Activated T-cell treated with anti-CD3 and anti-CD28 coated beads, Interleukin-2, amount 50 U/mL, for 1 hour (primary cell): ENCODE results near the gene PTGS2.
"Not testable (repeated sequence)": the region's sequence is repeated elsewhere in the genome, so short reads cannot be mapped to it uniquely, and the experiment has no call there.

ENCODE experiments used
- DNase-seq: peaks from one replicate; pipeline ENCODE4 v3.0.0-alpha.2; 2020

Gene PTGS2

DNA sequence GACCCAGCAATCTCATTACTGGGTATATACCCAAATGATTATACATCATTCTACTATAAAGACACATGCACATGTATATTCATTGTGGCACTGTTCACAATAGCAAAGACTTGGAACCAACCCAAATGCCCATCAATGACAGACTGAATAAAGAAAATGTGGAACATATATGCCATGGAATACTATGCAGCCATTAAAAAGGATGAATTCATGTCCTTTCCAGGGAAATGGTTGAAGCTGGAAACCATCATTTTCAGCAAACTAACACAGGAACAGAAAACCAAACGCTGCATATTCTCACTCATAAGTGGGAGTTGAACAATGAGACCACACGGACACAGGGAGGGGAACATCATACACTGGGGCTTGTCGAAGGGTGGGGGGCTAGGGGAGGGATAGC lies 10.4 kb downstream of the PTGS2 start:
- DNase-seq, result not testable (repeated sequence)

DNA sequence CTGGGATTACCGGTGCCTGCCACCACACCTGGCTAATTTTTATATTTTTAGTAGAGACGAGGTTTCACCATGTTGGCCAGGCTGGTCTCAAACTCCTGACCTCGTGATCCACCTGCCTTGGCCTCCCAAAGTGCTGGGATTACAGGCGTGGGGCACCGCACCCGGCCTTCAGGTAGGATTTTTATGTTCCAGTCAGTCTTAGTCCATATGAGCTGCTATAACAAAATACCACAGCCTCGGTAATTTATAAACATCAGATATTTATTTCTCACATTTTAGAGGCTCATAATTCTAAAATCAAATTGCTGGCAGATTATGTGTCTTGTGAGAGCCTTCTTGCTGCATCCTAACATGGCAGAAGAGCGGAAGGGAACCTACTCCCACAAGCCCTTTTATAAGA lies 16.0 kb downstream of the PTGS2 start:
- not testable (repeated sequence) for DNase-seq

DNA sequence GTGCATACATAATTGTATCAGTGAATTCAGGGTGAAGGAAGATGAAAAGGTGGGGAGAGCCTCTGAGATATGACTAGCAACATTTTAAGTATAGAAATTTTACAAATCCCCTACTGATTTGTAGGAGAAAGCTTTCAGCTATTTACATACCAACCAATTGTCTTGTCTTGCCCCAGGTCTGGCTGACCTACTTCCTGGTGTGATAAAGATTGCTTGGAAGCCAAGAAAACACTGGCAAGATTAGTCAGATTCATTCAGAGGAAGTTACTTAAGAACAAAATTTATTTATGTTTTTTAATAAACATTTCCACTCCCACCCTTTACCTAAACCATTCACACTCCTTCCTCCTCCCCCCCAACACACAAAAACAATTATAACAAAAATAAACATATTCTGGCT lies 17.5 kb downstream of the PTGS2 start:
- DNase-seq, result no peak

DNA sequence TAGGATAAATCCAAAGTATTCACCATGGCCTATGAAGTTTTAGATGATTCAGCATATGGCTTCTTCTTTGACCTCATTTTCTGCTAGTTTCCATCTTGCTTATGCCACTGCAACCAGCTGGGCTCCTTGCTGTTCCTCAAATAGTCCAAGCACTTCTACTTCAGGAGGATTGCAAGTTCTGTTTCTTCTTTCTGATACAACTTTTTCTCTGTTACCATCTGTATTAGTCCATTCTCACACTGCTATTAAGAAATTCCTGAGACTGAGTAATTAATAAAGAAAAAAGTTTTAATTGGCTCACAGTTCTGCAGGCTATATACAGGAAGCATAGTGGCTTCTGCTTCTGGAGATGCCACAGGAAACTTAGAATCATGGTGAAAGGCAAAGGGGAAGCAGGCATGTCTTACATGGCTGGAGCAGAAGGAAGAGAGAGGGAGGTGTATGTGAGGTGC lies 20.3 kb downstream of the PTGS2 start:
- no peak for DNase-seq

DNA sequence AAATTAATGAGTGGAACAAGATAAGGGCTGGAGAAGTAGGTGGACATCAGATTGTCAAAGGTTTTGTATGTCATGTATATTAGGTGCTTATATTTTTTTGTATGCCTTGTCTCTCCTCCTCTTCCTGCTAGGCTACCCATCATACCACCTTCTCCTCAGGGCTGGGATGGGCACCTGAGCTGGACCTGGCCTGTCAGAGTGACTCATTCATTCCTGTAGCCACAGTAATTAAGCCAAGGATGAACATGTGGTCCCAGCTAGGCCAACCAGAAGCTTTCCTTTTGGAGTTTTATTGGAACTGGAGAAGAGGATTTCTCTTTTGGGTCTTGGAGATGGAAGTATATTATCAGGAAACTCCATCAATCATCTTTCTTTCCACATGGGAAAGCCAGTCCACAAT lies 21.2 kb downstream of the PTGS2 start:
- no peak for DNase-seq

DNA sequence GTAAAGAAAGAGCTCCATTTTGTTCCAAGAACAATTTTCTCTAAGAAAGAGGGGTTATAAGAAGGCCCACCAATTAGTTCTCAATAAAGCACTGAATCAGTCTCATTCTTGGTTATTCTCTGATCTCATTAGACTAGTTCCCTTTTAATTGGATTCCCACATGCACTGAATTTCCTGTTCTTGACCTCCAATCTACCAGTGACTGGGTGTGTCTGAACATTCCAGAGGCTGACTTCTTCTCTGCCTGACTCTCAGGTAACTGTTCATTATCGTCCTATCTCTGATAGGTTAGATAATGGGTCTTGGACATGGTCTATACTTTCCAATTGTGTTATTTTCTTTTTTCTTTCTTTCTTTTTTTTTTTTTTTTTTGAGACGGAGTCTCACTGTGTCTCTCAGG lies 22.7 kb downstream of the PTGS2 start:
- no peak for DNase-seq

DNA sequence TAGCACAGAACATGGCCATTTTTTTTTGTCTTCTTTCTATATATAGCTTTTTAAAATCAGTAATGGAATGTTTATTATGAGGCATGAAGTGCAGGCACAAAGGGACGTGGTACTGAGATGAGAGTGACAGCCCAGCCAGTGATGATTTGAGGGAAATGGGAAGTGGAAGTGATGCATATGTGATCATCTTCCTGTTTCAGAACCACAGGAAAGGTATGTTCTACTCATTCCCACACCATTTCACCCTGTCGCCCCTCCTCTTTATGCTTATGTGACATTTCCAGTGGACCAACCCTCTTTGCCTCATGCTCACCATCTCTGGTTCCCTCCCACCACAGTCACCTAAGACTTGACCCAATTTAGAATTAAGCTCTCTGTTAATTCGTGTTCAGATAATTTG lies 24.3 kb downstream of the PTGS2 start:
- DNase-seq, result no peak

DNA sequence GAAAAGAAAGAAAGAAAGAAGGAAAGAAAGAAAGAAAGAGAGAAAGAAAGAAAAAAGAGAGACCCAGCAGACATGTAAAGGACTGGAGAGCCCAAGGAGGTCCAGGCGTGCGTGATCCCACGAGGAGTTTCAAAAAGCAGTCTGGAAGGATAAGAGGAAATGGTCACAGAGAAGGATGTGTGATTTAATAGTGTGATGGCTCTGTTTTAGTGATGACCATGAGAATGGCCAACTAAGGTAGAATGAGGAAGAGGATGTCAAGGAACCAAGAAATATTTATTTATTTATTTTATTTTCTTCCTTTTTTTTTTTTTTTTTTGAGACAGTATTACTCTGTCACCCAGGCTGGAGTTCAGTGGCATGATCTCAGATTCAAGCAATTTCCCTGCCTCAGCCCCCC lies 25.5 kb downstream of the PTGS2 start:
- DNase-seq, result no peak

DNA sequence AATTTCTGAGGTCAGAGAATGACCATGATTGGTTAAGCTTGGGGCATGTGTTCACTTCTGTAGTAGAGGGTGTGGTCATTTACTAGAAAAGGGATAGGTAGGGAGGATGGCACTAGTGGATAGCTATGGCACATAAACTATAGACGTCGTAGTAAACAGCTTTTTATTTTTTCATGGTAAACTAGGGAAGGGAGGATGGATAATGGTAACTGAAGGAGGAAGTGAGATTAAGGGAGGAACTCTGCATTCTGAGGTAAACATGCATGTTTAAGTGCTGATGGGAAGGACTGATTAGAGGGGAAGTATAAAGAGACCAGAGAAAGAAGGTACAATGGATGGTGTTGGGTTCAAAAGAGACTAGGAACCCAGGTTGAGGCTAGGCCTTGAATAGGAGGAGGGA lies 26.9 kb downstream of the PTGS2 start:
- DNase-seq, result no peak

DNA sequence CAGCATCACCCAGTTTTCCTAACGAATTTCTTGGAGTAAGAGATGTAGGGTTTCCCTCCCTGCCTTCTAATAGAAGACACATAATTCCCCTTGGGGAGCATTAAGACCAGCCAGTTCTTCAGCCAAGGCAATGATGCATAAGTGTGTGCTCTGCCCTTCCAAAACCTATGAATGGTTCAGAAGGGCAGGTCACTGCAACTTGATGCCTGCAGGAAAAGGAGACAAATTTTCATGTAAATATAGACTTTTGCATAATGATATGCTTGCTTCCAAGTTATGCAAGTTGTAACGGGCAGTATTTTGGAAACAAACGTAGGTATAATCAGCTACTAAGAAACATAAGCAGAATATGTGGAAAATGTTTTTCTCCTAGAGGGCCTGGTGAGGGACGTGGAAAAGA lies 31.6 kb downstream of the PTGS2 start:
- DNase-seq, result no peak

DNA sequence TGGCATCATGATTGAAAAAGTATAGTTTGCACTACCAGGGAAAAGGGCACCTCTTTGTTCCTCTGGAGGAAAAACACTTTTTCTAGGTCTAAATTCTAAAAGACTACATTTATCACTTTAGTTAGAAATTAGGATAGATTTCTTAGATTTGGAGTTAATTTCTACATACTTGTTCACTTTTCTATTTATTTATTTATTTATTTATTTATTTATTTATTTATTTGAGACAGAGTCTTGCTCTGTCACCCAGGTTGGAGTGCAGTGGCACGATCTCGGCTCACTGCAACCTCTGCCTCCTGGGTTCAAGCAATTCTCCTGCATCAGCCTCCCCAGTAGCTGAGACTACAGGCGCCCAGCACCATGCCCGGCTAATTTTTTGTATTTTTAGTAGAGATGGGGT lies 32.2 kb downstream of the PTGS2 start:
- not testable (repeated sequence) for DNase-seq

DNA sequence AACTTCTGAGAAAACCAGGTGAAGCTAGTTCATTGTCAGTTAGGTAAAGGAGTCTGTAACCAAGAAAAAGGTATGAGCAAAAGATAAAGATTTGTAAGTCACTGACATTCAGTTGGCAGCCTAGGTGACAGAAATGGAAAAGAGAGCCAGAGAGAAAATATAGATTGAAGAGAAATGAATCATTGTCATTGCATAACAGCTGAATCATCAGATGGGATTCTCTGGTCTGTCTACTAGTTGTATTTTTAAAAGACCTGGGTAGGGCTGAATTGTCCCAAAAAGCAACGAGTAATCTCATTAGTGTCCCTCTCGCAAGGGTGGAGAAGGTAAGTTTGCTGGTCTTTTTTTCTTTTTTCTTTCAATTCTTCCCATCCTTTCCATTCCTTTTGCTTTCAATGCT lies 36.6 kb downstream of the PTGS2 start:
- no peak for DNase-seq

DNA sequence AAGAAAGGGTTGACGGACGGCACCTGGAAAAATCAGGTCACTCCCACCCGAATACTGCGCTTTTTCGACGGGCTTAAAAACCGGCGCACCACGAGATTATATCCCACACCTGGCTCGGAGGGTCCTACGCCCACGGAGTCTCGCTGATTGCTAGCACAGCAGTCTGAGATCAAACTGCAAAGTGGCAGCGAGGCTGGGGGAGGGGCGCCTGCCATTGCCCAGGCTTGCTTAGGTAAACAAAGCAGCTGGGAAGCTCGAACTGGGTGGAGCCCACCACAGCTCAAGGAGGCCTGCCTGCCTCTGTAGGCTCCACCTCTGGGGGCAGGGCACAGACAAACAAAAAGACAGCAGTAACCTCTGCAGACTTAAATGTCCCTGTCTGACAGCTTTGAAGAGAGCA lies 42.7 kb downstream of the PTGS2 start:
- DNase-seq, result not testable (repeated sequence)

DNA sequence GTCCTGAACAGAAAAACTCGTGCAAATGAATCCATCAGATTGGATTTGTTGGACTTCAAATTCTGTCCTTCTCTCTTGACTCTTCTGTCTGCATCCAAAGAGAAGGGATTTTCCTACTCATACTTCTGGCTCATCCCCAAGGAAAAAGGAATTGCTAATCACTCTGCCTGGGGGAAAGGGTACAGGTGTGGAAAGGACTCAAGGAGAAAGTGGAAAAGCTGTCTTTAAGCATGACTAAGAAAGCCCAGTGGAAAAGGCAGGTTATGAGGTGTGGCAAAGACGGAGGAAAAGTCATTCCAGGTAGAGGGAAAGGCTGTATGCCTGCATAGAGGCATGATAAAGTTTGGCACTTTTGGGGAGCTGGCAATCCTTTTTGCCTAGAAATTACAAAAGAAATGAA lies 43.4 kb downstream of the PTGS2 start:
- no peak for DNase-seq

DNA sequence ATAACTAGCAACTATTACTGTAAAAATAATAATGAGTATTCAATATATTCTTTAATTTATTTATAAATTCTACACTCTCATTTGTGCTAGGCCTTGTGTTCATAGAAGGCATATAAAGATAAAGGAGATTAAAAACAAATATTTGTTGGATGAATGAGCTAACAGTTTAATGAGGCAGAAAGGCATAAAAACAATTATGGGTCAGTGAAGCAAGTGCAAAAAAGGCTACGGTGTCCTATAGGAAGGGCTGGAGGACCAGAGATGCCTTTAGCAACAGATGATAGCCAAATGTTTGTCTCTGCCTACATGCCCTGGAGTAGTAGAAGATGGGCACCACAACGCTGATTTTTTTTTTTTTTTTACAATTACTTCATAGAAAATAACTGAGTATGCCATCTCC lies 45.7 kb downstream of the PTGS2 start:
- no peak for DNase-seq

DNA sequence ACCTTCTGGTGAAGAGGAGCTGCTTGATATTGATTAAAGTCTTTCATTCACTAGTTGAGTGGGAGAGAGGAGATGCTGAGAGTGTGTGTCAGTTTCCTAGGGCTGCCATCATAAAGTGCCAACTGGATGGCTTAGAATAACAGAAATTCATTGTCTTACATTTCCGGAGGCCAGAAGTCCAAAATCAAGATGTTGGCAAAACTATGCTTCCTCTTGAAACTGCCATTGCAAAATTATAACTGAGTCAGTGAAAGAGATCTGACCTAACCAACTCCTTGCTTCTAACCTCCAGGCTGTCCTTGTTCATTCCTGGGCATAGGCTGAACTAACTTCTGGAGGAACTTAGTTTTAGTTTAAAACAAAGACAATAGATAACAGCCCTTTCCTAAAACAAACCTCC lies 47.1 kb downstream of the PTGS2 start:
- no peak for DNase-seq

DNA sequence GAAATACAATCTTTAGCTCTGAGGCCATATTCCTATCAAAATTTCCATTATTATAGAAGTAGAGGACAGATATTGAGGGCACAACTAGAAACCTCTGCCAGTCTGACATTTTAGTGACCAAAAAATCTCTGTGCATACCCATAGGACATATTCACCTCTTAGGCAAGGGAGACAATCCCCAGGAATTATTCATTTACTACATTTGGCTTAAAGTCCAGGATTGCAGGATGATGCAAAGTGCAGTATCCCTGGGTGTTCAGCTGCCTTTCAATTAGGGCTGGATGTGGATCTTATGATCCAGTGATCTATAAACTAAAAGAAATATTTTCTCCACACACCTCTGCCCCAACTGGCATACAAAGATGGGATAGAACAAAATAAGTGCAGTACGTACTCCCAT lies 50.9 kb downstream of the PTGS2 start:
- DNase-seq, result no peak

DNA sequence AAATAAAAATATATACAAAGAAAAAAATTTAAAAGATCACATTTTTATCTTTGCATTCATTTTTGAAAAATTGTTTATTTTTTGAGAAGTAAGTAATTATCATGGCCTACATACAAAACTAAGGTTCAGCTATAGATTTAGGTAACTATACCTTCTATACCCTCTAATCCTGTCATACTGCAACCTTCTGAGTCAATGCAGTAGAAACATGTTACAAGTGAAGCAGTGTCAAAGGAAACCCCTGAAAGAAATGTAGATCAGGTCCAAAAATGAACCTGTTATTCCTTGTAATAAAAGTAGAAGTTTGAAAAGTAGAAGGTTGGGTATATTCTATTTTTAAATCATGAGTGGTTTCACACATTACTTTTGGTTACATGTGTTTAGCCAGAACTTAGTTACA lies 51.3 kb downstream of the PTGS2 start:
- no peak for DNase-seq

DNA sequence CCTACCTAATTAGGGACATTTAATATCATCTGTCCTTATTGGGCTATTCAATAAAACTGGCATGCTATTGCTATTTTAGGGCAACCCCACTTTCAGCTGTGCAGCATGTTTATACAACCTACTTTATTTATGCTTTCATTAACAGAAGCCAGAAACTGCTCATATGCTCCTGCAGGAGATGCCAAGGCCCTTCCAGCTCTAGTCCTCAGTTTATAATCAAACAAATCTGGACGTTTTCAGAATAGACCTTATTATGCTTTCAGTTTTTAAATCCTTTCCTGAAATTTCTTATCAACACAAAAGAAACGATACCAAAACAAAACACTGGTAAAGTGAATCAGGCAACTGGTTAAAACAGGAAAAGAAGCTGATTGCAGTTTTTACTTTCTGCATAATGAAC lies 53.2 kb downstream of the PTGS2 start:
- DNase-seq, result no peak

DNA sequence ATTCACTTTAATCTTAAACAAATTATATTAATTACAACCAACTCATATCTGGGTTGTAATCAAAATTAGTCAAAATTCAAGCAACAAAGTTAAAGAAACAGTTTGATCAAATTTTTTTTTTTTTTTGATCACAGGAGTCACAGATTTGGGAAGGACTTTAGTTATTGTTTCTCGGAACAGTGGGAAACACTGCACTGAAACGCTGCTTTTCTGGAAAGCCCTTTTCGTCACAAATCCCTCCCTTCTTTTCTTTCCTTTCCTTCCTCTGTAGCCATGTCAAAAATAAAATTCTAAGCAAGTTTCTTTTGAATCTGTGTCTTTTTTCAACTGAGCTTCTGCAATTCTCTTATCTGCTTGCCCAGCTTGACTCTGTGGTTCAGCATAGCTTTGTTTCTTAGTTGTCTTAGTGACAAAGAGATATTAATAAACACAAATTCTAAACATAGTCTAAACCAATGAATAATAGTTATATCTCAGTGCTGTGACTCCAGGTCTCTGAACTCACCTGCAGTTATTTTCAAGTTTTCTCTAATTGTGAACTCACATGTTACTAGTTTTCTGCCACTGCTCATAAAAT lies 53.8 kb downstream of the PTGS2 start:
- DNase-seq, result no peak

DNA sequence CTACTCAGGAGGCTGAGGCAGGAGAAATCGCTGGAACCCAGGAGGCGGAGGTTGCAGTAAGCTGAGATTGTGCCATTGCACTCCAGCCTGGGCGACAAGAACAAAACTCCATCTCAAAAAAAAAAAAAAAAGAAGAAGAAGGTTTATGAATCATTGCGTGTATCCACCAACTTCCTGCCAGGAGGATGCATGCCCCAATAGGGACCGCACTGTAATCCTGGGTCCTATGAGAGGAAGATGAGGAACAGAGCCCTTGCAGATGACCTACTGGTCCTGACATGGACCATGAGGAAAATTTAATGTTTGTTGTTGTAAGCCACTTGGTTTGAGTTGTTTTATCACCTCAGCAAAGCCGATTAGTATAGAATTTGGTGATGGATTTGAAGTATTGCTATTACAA lies 56.7 kb downstream of the PTGS2 start:
- no peak for DNase-seq
